ENCODE results near the gene LHX4.

The LHX4 gene

DNA sequence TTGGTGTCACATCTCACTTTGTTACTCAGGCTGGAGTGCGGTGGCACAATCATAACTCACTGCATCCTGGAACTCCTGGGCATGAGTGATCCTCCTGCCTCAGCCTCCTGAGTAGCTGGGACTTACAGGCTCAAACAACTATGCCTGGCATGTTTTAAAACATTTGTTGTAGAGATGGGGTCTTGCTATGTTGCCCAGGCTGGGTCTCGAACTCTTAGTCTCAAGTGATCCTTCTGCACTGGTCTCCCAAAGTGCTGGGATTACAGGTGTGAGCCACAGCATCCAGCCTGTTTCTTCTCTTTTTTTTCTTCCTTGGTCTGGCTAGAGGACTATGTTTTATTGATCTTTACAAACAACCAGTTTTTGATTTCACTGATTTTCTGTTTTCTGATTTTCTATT lies 64.6 kb downstream of the LHX4 start:
- DNase-seq (ENCODE audit: low read depth in 1 of 2, low spot score in 1 of 2) = no peak

DNA sequence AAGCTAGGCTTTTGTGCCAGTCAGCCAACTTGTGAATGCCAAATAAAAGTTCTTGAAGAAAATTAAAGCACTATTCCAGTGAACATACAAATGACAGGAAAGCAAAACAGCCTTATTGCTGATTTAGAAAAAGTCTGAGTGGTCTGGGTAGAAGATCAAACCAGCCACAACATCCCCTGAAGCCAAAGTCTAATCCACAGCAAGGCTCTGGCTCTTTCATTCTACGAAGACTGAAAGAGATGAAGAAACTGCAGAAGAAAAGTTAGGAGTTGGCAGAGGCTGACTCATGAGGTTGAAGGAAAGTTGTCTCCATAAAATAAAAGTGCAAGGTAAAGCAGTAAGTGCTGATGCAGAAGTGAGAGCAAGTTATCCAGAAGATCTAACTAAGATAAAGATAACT lies 65.9 kb downstream of the LHX4 start:
- DNase-seq (ENCODE audit: low read depth in 1 of 2, low spot score in 1 of 2) = no peak

DNA sequence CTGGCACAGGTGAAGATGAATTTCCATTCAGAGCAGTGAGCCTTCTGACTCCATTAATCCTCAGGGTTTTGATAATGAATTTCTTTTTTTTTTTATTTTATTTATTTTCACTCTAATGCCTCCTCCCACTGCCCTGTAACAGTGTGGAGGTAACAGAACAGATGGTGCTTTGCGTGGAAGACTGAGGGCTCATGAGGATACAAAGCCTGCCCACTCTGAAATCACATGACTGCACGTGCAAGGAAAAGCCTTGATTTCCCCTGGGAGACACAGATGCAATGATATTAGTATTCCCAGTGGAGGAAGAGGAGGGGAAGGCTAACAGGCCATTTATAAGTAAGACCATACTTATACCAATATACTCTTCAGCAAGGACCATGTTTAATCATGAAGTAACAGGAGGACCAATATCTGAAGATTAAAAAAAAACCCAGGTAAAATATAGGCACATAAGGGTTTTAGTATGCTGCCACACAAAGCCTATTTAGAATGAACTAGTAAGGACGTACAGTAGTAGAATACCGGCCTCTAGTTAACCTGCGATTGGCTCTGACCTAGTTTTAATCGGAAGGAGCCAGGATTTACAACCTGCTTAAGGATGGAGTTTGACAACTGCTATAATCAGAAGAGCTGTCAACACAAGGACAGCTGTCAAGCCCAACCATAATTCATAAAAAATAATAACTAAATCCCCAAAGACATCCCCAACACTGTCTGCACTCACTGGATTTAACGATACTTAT lies 69.6 kb downstream of the LHX4 start:
- no peak for DNase-seq (ENCODE audit: low read depth in 1 of 2, low spot score in 1 of 2)

DNA sequence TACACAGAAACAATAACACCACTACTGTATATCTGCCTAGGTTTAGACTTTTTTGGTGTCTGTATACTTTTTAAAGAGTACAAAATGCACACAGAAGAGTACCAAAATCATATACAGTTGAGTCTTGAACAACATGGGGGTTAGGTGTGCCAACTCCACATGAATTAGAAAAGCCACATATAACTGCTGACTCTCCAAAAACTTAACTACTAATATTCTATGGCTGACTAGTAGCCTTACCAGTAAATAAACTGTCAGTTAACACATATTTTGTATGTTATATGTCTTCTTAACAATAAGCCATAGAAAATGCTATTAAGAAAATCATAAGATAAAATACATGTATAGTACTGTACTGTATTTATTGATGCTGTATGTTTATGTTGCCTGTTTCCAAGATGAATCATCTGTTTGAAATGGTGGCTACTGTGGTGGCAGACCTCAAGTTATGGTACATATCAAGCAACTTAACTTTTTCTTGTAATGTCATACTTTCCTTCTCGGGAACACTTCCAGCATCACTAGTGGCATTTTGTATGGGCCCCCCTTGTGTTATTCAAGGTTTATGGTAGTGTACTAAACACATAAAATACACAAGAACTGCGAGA lies 71.2 kb downstream of the LHX4 start:
- DNase-seq (ENCODE audit: low read depth in 1 of 2, low spot score in 1 of 2) = no peak

DNA sequence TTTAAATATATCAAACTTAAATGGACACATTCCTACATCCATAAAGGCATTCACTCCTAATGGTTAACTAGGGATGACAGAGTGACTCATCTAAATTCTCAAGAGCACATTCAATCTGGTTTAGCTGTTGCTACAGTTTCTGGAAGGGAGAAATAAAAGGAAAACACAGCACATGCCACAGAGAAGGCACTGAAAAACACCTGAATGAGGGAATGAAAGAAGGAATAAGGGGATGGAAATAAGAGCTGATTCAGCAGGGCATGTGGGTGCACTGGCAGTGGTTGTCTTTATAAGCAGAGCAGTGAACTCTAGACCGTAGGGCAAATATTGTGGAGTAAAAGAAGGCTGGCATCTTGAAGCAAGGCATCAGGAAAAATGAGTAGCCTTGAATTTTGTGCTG lies 79.3 kb downstream of the LHX4 start:
- DNase-seq (ENCODE audit: low read depth in 1 of 2, low spot score in 1 of 2) = no peak

DNA sequence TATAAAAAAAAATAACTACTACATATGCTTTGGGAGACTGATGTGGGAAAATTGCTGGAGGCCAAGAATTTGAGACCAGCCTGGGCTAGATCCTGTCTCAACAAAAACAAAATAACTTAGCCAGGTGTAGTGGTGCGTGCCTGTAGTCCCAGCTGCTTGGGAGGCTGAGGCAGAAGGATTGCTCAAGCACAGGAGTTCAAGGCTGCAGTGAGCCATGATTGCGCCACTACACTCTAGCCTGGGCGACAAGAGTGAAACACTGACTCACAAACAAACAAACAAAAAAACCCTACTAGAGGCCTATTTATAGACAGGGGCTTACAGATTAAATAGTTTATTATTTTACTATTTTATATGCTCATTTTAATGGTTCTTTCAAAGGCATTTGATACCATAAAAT lies 80.0 kb downstream of the LHX4 start:
- DNase-seq (ENCODE audit: low read depth in 1 of 2, low spot score in 1 of 2) = no peak

DNA sequence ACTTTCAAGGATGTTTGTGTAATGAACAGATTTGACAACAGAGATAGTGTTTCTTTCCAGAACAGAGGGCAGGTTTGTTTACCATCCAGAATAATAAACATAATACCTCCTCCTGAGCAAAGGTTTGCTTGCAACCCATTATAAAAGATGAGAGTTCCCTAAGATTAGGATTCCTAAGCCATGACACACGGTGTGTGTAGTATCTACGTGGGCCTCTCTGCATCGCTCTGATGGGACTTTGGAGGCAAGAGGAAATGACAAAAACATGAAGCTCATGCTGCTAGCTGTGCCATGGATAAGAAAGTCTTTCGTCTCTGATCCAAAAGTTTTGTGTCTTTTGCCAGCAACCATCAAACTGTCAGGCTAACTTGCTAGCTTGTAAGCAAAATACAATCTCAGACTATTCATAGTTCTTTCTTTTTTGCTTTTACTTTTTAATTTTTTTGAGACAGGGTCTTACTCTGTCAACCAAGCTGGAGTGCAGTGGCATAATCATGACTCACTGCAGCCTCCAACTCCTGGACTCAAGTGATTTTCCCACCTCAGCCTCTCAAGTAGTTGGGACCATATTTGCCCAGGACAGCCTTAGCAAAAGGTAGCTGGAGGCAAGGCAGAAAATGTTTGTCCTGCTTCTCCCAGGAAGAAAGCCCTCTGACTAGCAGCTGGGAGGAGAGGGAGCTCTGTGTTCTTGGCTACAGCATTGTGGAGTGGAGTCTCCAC lies 81.1 kb downstream of the LHX4 start:
- DNase-seq (ENCODE audit: low read depth in 1 of 2, low spot score in 1 of 2) = no peak

DNA sequence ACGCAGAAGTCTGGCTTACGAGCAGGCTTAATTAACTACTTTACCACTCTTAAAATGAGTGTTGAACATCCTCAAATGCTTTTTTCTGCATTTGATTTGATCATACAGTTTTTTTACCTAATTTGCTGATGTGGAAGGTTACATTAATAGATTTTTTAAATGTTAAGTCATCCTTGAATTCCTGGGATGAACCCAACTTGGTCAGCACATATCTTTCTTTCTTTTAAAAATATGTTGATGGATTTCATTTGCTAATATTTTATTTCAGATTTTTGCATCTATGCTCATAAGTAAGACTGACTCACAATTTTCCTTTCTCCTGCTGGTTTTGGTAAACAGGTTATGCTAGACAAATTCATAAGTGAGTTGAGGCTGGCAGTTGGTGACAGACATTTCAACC lies 82.9 kb downstream of the LHX4 start:
- DNase-seq (ENCODE audit: low read depth in 1 of 2, low spot score in 1 of 2) = no peak

DNA sequence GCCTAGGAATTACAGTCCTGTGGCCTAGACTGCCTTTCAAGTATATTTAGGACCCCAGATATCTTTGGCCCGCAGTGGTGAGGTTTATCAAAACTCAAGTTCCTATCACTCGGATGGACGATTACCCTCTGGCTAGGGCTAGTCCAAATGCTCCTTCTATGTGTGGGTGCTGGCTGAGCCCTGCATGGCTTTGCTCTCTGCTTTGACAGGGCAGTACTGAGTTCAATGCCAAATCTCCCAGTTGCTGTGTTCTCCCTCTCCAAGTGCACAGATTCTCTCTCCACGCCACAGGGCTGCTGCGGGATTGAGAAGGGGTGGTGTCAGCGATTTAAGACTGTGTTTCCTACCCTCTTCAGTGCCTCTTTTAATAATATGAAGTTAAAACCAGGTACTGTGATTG lies 97.0 kb downstream of the LHX4 start:
- DNase-seq (ENCODE audit: low read depth in 1 of 2, low spot score in 1 of 2) = no peak
